HepG2 (cell line): ENCODE results near the gene ARHGAP26. TPM values are rescaled to one million over a fixed set of nuclear protein-coding genes. Genes with fewer than 3 reads are reported as not detected.

Source experiments
- ATAC-seq: fragments of 200-7000 bp; cut with Tn5 transposase; 3 replicates; pipeline ENCODE4 v1.9.1; 2020; ENCODE audit warnings: mild to moderate bottlenecking, moderate library complexity
- BruUV-seq: library from RNA; stranded (reverse); fragments of 400-500 nt; replicated peaks from 2 replicates; lab custom pipeline; 2021; lab: Mats Ljungman, UMichigan
- CTCF ChIA-PET: fragments of 300-600 bp; formaldehyde crosslinking; extraction: SDS; loops from one replicate; lab custom pipeline; 2021; ENCODE audit warnings: low total read pairs, inconsistent platforms, low intra/inter-chr PET ratio; lab: Yijun Ruan, JAX
- POLR2A ChIA-PET: fragments of 350-600 bp; sonication (Branson Sonifier 250); formaldehyde crosslinking; loops from one replicate; lab custom pipeline; 2020; ENCODE audit warnings: antibody characterized with exemption, inconsistent platforms; lab: Yijun Ruan, JAX
- DNase-seq: peaks from one replicate; pipeline ENCODE4 v3.0.0-alpha.2; 2015; ENCODE audit warnings: low spot score
- FAIRE-seq: peaks from 3 replicates; lab custom pipeline; 2011; peaks lifted over from hg19 to GRCh38; lab: Jason Lieb, UNC
- H2AFZ ChIP-seq: one replicate; pipeline ENCODE4 v1.6.1; 2011; ENCODE audit warnings: low read length, inconsistent platforms
- H3K27ac ChIP-seq: fragments of 300-600 bp; 3 replicates; pipeline ENCODE4 v1.8.0; 2011; ENCODE audit warnings: mixed run types, mild to moderate bottlenecking, mixed read lengths, low read length, inconsistent platforms; ENCODE audit not compliant: insufficient read depth; ENCODE audit errors: extremely low read length
- H3K27me3 ChIP-seq, 2 experiments: fragments of 200-600 bp in 1 of 2; 2 replicates in 1 of 2; 3 replicates in 1 of 2; pipeline versions ENCODE4 v1.6.0 to v1.8.0; 2011; ENCODE audit warnings: low read length in 2 of 2, mild to moderate bottlenecking in 2 of 2, moderate library complexity in 2 of 2, inconsistent platforms in 1 of 2; ENCODE audit not compliant: insufficient read depth in 2 of 2, control insufficient read depth in 1 of 2
- H3K36me3 ChIP-seq, 2 experiments: fragments of 200-600 bp in 1 of 2; replicated peaks in 1 of 2; 2 replicates in 1 of 2; 3 replicates in 1 of 2; pipeline versions ENCODE4 v1.5.1 to v1.8.0; 2011; ENCODE audit warnings: low read length in 2 of 2, inconsistent platforms in 1 of 2; ENCODE audit not compliant: insufficient read depth in 2 of 2, control insufficient read depth in 1 of 2
- H3K4me1 ChIP-seq: 2 replicates; pipeline ENCODE4 v1.5.1; 2012; ENCODE audit warnings: low read length, inconsistent platforms; ENCODE audit not compliant: insufficient read depth
- H3K4me2 ChIP-seq: 2 replicates; pipeline ENCODE4 v1.6.0; 2011; ENCODE audit warnings: low read depth, low read length, inconsistent platforms
- H3K4me3 ChIP-seq, 3 experiments: fragments of 200-600 bp in 1 of 3; sonication (generic), shearing (Covaris generic) in 1 of 3; replicated peaks in 1 of 3; 2 replicates each; pipeline ENCODE4 v1.5.1; 2011 to 2016; ENCODE audit warnings: low read length in 3 of 3, inconsistent platforms in 2 of 3, low read depth in 2 of 3, mild to moderate bottlenecking in 2 of 3, control low read depth in 1 of 3, mixed read lengths in 1 of 3; ENCODE audit not compliant: insufficient read depth in 1 of 3
- H3K79me2 ChIP-seq: one replicate; pipeline ENCODE4 v1.6.1; 2011; ENCODE audit warnings: low read length, inconsistent platforms; ENCODE audit not compliant: insufficient read depth
- H3K9ac ChIP-seq: 2 replicates; pipeline ENCODE4 v1.6.0; 2011; ENCODE audit warnings: mild to moderate bottlenecking, low read depth, low read length, inconsistent platforms; ENCODE audit not compliant: insufficient read depth
- H3K9me3 ChIP-seq: 2 replicates; pipeline ENCODE4 v1.5.1; 2012; ENCODE audit warnings: mild to moderate bottlenecking, low read length
- H4K20me1 ChIP-seq: 2 replicates; pipeline ENCODE4 v1.6.0; 2011; ENCODE audit warnings: inconsistent platforms, mild to moderate bottlenecking, low read length, moderate library complexity; ENCODE audit not compliant: insufficient read depth
- DPF2 ChIP-seq: sonication (generic); formaldehyde crosslinking; IDR thresholded peaks from 2 replicates; pipeline ENCODE4 v1.4.0; 2020; ENCODE audit warnings: mild to moderate bottlenecking, low read depth, missing genetic modification reagents, borderline replicate concordance
- PLSCR1 ChIP-seq: sonication (generic); formaldehyde crosslinking; IDR thresholded peaks from 2 replicates; pipeline ENCODE4 v1.5.0; 2020; ENCODE audit warnings: missing genetic modification reagents, mild to moderate bottlenecking, borderline replicate concordance
- PREB ChIP-seq: sonication (generic); formaldehyde crosslinking; IDR thresholded peaks from 2 replicates; pipeline ENCODE4 v1.4.0; 2020; ENCODE audit warnings: missing genetic modification reagents
- RFXAP ChIP-seq: sonication (generic); formaldehyde crosslinking; IDR thresholded peaks from 2 replicates; pipeline ENCODE4 v1.4.0; 2020; ENCODE audit warnings: missing genetic modification reagents, borderline replicate concordance
- RORA ChIP-seq: sonication (generic); formaldehyde crosslinking; IDR thresholded peaks from 2 replicates; pipeline ENCODE4 v1.5.0; 2020; ENCODE audit warnings: mild to moderate bottlenecking, missing genetic modification reagents, moderate library complexity
- STAT5B ChIP-seq: sonication (generic); formaldehyde crosslinking; IDR thresholded peaks from 2 replicates; pipeline ENCODE4 v1.4.0; 2020; ENCODE audit warnings: missing genetic modification reagents
- YEATS2 ChIP-seq: sonication (generic); formaldehyde crosslinking; IDR thresholded peaks from 2 replicates; pipeline ENCODE4 v1.4.0; 2020; ENCODE audit warnings: missing genetic modification reagents, borderline replicate concordance
- ZBTB20 ChIP-seq: sonication (generic); formaldehyde crosslinking; IDR thresholded peaks from 2 replicates; pipeline ENCODE4 v1.8.1; 2023; ENCODE audit warnings: missing genetic modification reagents, low read depth, mild to moderate bottlenecking, borderline replicate concordance
- ZBTB42 ChIP-seq: sonication (generic); formaldehyde crosslinking; IDR thresholded peaks from 2 replicates; pipeline ENCODE4 v1.5.0; 2020; ENCODE audit warnings: mild to moderate bottlenecking, missing genetic modification reagents
- ZNF124 ChIP-seq: sonication (generic); formaldehyde crosslinking; IDR thresholded peaks from 2 replicates; pipeline ENCODE4 v1.4.0; 2020; ENCODE audit warnings: missing genetic modification reagents
- ZNF138 ChIP-seq: sonication (generic); formaldehyde crosslinking; IDR thresholded peaks from 2 replicates; pipeline ENCODE4 v1.5.0; 2020; ENCODE audit warnings: mild to moderate bottlenecking, low read depth, missing genetic modification reagents
- whole genome bisulfite sequencing: methylation state at CpG from one replicate; pipeline ENCODE4 v1.1.6; 2017; ENCODE audit warnings: low lambda C conversion rate; 5-methylcytosine and 5-hydroxymethylcytosine counted together
- in situ Hi-C: cut with HindIII; loops from 2 replicates; pipeline ENCODE4 v1.10.0; 2017; ENCODE audit warnings: low pct_unique_long_range_greater_than_20kb; ENCODE audit not compliant: extremely low pct_ligation_motif_present
- intact Hi-C: fragments of 100-400 bp; cut with micrococcal nuclease; formaldehyde crosslinking; loops from one replicate; pipeline ENCODE4 v1.10.0; 2022; ENCODE audit not compliant: unreplicated experiment
- polyA plus RNA-seq, 8 experiments: library from polyadenylated mRNA; depleted of rRNA in 3 of 8; stranded (reverse) in 7 of 8; unstranded in 1 of 8; fragments of >200 nt; fragmentation: Illumina TruSeq in 4 of 8; extraction: Trizol in 4 of 8; gene quantifications; 2 replicates each; pipeline versions ENCODE4 v1.2.1 to v1.2.3, GENCODE V29; 2011 to 2016; ENCODE audit warnings: low read depth in 4 of 8, missing spikeins in 1 of 8, mixed read lengths in 1 of 8; ENCODE audit not compliant: insufficient read depth in 1 of 8
- total RNA-seq, 5 experiments: library from RNA; depleted of rRNA; stranded (reverse); fragments of >200 nt; fragmentation: Illumina TruSeq; extraction: Trizol; gene quantifications; 2 replicates each; pipeline ENCODE4 v1.2.3, GENCODE V29; 2016; ENCODE audit warnings: low read depth in 1 of 5

ARHGAP26 gene
- total and polyA plus RNA-seq, 2 of the 13 experiments (the other 11 are each of a cell fraction or from before 2014, with no cell fraction given), result 9.6 to 18.2 TPM

- ATAC-seq, result no peak
- POLR2A ChIA-PET, result no interaction called here
- in situ Hi-C loops, result no loop called here
- TF ChIP-seq PLSCR1 (CRISPR knock-in tag) (no peak), YEATS2 (CRISPR knock-in tag) (no peak), ZBTB20 (CRISPR knock-in tag) (no peak)
- Histone ChIP-seq H3K9ac (no peak overlapping the region), H4K20me1 (no peaks in the 10 kb centered on the region), H3K27ac (no peak overlapping the region), H3K79me2 (no peaks in the 10 kb centered on the region), H3K36me3 (no peaks in the 10 kb centered on the region), H3K4me1 (peaks cover 37% of the 10 kb centered on the region), H3K27me3 (no peaks in the 10 kb centered on the region), H3K4me3 (no peak overlapping the region), H2AFZ (no peak overlapping the region), H3K9me3 (no peaks in the 10 kb centered on the region), H3K4me2 (no peak overlapping the region)
- DNase-seq, result no peak
- no peak for FAIRE-seq
- CTCF ChIA-PET, result no interaction called here
- BruUV-seq, result no TSS peak
- intact Hi-C loops, result no loop called here
- 81% methylated on average over 10 of the region's 10 CpGs for WGBS
Observed at GRCh38 chr5:143237664-143238063, 467.5 kb downstream of the ARHGAP26 start.

- H3K4me2 ChIP-seq, result no peak overlapping the region
- CTCF ChIA-PET, result no interaction called here
- intact Hi-C loops (no loop called here), in situ Hi-C loops (no loop called here)
- H4K20me1 ChIP-seq, result no peaks in the 10 kb centered on the region
- H3K36me3 ChIP-seq, result no peaks in the 10 kb centered on the region
- FAIRE-seq (no peak), DNase-seq (no peak), ATAC-seq (no peak)
- TF ChIP-seq STAT5B (CRISPR knock-in tag) (no peak), PREB (no peak), ZBTB42 (CRISPR knock-in tag) (no peak), RORA (CRISPR knock-in tag) (no peak), ZNF124 (CRISPR knock-in tag) (no peak), ZNF138 (no peak), DPF2 (CRISPR knock-in tag) (no peak), RFXAP (CRISPR knock-in tag) (no peak)
- H3K9me3 ChIP-seq, result no peaks in the 10 kb centered on the region
- H3K4me3 ChIP-seq, result no peak overlapping the region
- WGBS, result 95% methylated on average over 2 of the region's 2 CpGs
- H3K9ac ChIP-seq, result no peak overlapping the region
- H3K27ac ChIP-seq, result no peak overlapping the region
- POLR2A ChIA-PET, result no interaction called here
- no peaks in the 10 kb centered on the region for H3K79me2 ChIP-seq
- no TSS peak for BruUV-seq
- H3K27me3 ChIP-seq, result no peaks in the 10 kb centered on the region
- H3K4me1 ChIP-seq, result peaks cover 31% of the 10 kb centered on the region
- H2AFZ ChIP-seq, result no peak overlapping the region
Observed at GRCh38 chr5:143238620-143239019, 468.4 kb downstream of the ARHGAP26 start.
